Adrenal gland (tissue), 5 donors: ENCODE results near the gene GIMAP8.

Source experiments
- POLR2A ChIP-seq, 2 donors: fragments of 450-650 bp; IDR thresholded peaks; one replicate each; pipeline ENCODE4 v1.6.1; 2017; ENCODE audit warnings: antibody characterized with exemption in 2 of 2, mild to moderate bottlenecking in 2 of 2, moderate library complexity in 1 of 2
- TF ChIP-seq, protein P1 (sequence below), 6 experiments: fragments of 450-650 bp in 4 of 6; fragments of 200-600 bp in 2 of 6; sonication (generic) in 1 of 6; IDR thresholded peaks; 1 replicate in 5 of 6; 2 replicates in 1 of 6; pipeline versions ENCODE4 v1.5.1 to v1.8.0; 2016 to 2021; ENCODE audit warnings: antibody characterized with exemption in 6 of 6, mild to moderate bottlenecking in 2 of 6, moderate library complexity in 1 of 6
- donor health status: DM: no; HTN: no; CAD: no.

DNA sequence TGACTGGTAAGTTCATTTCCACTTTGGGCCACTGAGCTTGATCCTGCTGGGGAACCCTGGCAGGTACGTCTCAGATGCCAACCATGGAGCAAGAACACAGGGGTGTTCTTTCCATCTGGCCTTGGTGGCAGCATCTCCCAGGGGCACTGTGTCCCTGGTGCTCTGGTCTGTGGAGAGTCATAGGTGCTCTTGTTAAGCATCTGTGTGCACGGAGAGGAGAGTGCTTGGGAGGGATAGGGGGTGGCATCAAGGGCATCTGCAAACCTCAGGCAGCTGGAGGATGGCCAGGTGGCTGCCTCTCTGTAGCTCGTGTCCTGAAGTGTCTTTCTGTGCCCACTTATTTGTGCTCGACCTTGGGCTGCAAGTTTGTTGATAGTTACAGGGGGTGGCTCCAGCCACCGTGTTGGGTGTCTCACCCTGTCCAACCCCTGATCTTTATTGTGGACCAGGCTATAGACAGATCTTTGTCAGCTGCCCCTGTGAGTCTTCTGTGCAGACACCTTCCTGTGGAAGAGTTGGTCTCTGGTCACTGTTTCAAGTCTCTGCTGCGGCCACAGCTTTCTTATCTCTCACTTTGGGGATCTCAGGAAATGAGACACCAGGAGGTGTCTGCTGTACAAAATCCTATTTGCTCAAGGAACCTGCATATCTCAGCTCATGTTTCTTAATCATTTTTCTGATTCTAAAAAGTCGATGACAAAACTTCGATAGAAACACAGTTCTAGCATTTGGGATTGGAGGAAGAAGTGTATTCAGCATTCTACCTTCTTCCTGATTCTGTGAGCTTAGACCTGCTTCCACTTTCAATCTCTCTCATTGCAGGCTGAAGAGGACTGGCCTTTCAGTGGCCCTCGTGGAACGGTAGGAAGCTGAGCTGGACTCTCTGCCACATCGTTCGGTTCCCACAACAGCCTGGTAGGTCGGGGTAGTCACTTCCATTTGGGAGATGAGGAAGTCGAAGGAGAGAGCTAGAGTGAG, 17.2 kb upstream of the GIMAP8 start:
- TF ChIP-seq, protein P1, sequence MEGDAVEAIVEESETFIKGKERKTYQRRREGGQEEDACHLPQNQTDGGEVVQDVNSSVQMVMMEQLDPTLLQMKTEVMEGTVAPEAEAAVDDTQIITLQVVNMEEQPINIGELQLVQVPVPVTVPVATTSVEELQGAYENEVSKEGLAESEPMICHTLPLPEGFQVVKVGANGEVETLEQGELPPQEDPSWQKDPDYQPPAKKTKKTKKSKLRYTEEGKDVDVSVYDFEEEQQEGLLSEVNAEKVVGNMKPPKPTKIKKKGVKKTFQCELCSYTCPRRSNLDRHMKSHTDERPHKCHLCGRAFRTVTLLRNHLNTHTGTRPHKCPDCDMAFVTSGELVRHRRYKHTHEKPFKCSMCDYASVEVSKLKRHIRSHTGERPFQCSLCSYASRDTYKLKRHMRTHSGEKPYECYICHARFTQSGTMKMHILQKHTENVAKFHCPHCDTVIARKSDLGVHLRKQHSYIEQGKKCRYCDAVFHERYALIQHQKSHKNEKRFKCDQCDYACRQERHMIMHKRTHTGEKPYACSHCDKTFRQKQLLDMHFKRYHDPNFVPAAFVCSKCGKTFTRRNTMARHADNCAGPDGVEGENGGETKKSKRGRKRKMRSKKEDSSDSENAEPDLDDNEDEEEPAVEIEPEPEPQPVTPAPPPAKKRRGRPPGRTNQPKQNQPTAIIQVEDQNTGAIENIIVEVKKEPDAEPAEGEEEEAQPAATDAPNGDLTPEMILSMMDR (IDR thresholded peaks at IDR 0.05), result no peak
- TF ChIP-seq POLR2A (IDR thresholded peaks at IDR 0.05), result no peak
